Adipocyte (in vitro differentiated cells): ENCODE measurements around the gene ACOT13.
A peak's percentile ranks its signal among the peaks of the same experiment; 100 is the strongest.
"Not testable (repeated sequence)": the region's sequence is repeated elsewhere in the genome, so short reads cannot be mapped to it uniquely, and the experiment has no call there.

ENCODE experiments used
- DNase-seq: peaks from one replicate; pipeline ENCODE4 v3.0.0-alpha.2; 2015; ENCODE audit warnings: low read depth
- H3K27me3 ChIP-seq: replicated peaks from 2 replicates; pipeline ENCODE4 v1.7.0; 2013; ENCODE audit warnings: mild to moderate bottlenecking, low read length, moderate library complexity; ENCODE audit not compliant: control insufficient read depth, insufficient read depth
- H3K36me3 ChIP-seq: 2 replicates; pipeline ENCODE4 v1.7.0; 2013; ENCODE audit warnings: low read length, mild to moderate bottlenecking, moderate library complexity; ENCODE audit not compliant: control insufficient read depth, insufficient read depth, severe bottlenecking
- H3K4me1 ChIP-seq: 2 replicates; pipeline ENCODE4 v1.7.0; 2013; ENCODE audit warnings: mild to moderate bottlenecking, low read length, moderate library complexity; ENCODE audit not compliant: control insufficient read depth, insufficient read depth
- H3K4me3 ChIP-seq: 2 replicates; pipeline ENCODE4 v1.7.0; 2013; ENCODE audit warnings: mild to moderate bottlenecking, low read length, moderate library complexity
- H3K9ac ChIP-seq: 2 replicates; pipeline ENCODE4 v1.7.0; 2013; ENCODE audit warnings: mild to moderate bottlenecking, low read length, moderate library complexity
- H3K9me3 ChIP-seq: 2 replicates; pipeline ENCODE4 v1.7.0; 2013; ENCODE audit warnings: mild to moderate bottlenecking, low read length, moderate library complexity; ENCODE audit not compliant: control insufficient read depth

ACOT13 gene

GRCh38 chr6:24734710-24735109 is 67.8 kb downstream of the ACOT13 start:
- not testable (repeated sequence) for H3K9ac ChIP-seq, DNase-seq, H3K36me3 ChIP-seq, H3K4me1 ChIP-seq, H3K27me3 ChIP-seq, H3K4me3 ChIP-seq
- peaks cover 13% of the 10 kb centered on the region for H3K9me3 ChIP-seq

GRCh38 chr6:24738741-24739140 is 71.9 kb downstream of the ACOT13 start:
- DNase-seq, result no peak
- Histone ChIP-seq H3K9ac (no peak overlapping the region), H3K9me3 (no peaks in the 10 kb centered on the region), H3K36me3 (no peaks in the 10 kb centered on the region), H3K4me1 (peaks cover 18% of the 10 kb centered on the region), H3K4me3 (no peak overlapping the region), H3K27me3 (no peaks in the 10 kb centered on the region)

- peaks cover 21% of the 10 kb centered on the region for H3K4me1 ChIP-seq
- H3K4me3 ChIP-seq, result no peak overlapping the region
These were observed 74.0 kb downstream of the ACOT13 start for GRCh38 chr6:24740861-24741260.

GRCh38 chr6:24742216-24742738 is 75.4 kb downstream of the ACOT13 start:
- H3K9me3 ChIP-seq, result no peaks in the 10 kb centered on the region
- H3K4me3 ChIP-seq, result peak overlapping the region; percentile 78
- no peaks in the 10 kb centered on the region for H3K27me3 ChIP-seq
- no peak for DNase-seq
- H3K9ac ChIP-seq, result peak overlapping the region; percentile 61
- H3K4me1 ChIP-seq, result peaks cover 21% of the 10 kb centered on the region
- no peaks in the 10 kb centered on the region for H3K36me3 ChIP-seq

More at GRCh38 chr6:24740861-24741260, 74.0 kb downstream of the ACOT13 start:
- DNase-seq, result no peak
- H3K9ac ChIP-seq, result no peak overlapping the region
- H3K9me3 ChIP-seq, result no peaks in the 10 kb centered on the region
- H3K36me3 ChIP-seq, result no peaks in the 10 kb centered on the region
- no peaks in the 10 kb centered on the region for H3K27me3 ChIP-seq

GRCh38 chr6:24743265-24743943 is 76.5 kb downstream of the ACOT13 start:
- Histone ChIP-seq H3K4me1 (peaks cover 21% of the 10 kb centered on the region), H3K9ac (peak overlapping the region; percentile 61), H3K36me3 (no peaks in the 10 kb centered on the region), H3K27me3 (no peaks in the 10 kb centered on the region), H3K9me3 (no peaks in the 10 kb centered on the region), H3K4me3 (peak overlapping the region; percentile 78)
- DNase-seq, result peak; percentile 85

- Histone ChIP-seq H3K4me3 (peak overlapping the region; percentile 78), H3K9me3 (no peaks in the 10 kb centered on the region), H3K4me1 (peaks cover 21% of the 10 kb centered on the region), H3K9ac (peak overlapping the region; percentile 61), H3K27me3 (no peaks in the 10 kb centered on the region), H3K36me3 (no peaks in the 10 kb centered on the region)
- DNase-seq, result no peak
These were observed 77.1 kb downstream of the ACOT13 start for GRCh38 chr6:24743944-24744335.

GRCh38 chr6:24744911-24745310 is 78.0 kb downstream of the ACOT13 start:
- no peaks in the 10 kb centered on the region for H3K27me3 ChIP-seq
- DNase-seq, result no peak
- peaks cover 21% of the 10 kb centered on the region for H3K4me1 ChIP-seq
- no peaks in the 10 kb centered on the region for H3K9me3 ChIP-seq
- no peak overlapping the region for H3K4me3 ChIP-seq
- no peak overlapping the region for H3K9ac ChIP-seq
- H3K36me3 ChIP-seq, result no peaks in the 10 kb centered on the region

GRCh38 chr6:24749297-24749696 is 82.4 kb downstream of the ACOT13 start:
- Histone ChIP-seq H3K4me3 (no peak overlapping the region), H3K9me3 (no peaks in the 10 kb centered on the region), H3K36me3 (no peaks in the 10 kb centered on the region), H3K27me3 (no peaks in the 10 kb centered on the region), H3K9ac (no peak overlapping the region), H3K4me1 (no peaks in the 10 kb centered on the region)
- DNase-seq, result no peak

- not testable (repeated sequence) for H3K4me1 ChIP-seq, DNase-seq, H3K9me3 ChIP-seq, H3K27me3 ChIP-seq, H3K36me3 ChIP-seq, H3K9ac ChIP-seq, H3K4me3 ChIP-seq
These were observed 84.0 kb downstream of the ACOT13 start for GRCh38 chr6:24750878-24751277.

- Histone ChIP-seq H3K9me3 (no peaks in the 10 kb centered on the region), H3K4me3 (no peak overlapping the region), H3K9ac (no peak overlapping the region), H3K4me1 (no peaks in the 10 kb centered on the region), H3K36me3 (no peaks in the 10 kb centered on the region), H3K27me3 (no peaks in the 10 kb centered on the region)
- DNase-seq, result no peak
These were observed 85.6 kb downstream of the ACOT13 start for GRCh38 chr6:24752503-24752902.

- Histone ChIP-seq H3K9ac (no peak overlapping the region), H3K9me3 (no peaks in the 10 kb centered on the region), H3K36me3 (no peaks in the 10 kb centered on the region), H3K4me1 (no peaks in the 10 kb centered on the region), H3K4me3 (no peak overlapping the region), H3K27me3 (no peaks in the 10 kb centered on the region)
- DNase-seq, result peak; percentile 22
These were observed 86.1 kb downstream of the ACOT13 start for GRCh38 chr6:24752917-24753492.
